GM18909 (cell line): ENCODE results near the gene ST3GAL3.

Experiments
- ATAC-seq: cut with Tn5 transposase; IDR thresholded peaks from one replicate; pipeline ENCODE4 v1.9.1; 2021; ENCODE audit warnings: mild to moderate bottlenecking; ENCODE audit not compliant: unreplicated experiment, poor library complexity

ST3GAL3 gene

GRCh38 chr1:43871181-43871910, 164.0 kb downstream of the ST3GAL3 start:
- ATAC-seq: no peak

DNA sequence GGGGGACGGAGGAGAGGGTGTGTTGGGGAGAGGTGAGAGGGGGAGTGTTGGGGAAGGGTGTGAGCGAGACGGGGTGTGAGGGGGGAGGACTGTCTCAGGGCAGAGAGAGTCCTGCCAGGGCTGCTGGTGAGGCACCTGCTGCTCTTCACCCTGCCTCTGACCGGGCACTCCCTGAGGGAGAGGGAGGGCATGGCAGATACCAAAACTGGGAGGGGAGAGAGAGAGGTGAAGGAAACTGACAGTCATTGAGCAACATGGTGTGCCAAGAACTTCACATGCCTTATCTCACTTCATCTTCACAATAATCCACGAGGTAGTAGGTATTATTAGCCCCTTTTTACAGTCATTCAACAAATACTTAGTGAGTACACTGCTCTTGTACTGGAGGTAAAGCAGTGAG, 164.9 kb downstream of the ST3GAL3 start:
- ATAC-seq: no peak

- ATAC-seq: no peak
These were observed 166.5 kb downstream of the ST3GAL3 start for GRCh38 chr1:43873851-43874250.

- no peak for ATAC-seq
These were observed 167.4 kb downstream of the ST3GAL3 start for GRCh38 chr1:43874716-43875115.

DNA sequence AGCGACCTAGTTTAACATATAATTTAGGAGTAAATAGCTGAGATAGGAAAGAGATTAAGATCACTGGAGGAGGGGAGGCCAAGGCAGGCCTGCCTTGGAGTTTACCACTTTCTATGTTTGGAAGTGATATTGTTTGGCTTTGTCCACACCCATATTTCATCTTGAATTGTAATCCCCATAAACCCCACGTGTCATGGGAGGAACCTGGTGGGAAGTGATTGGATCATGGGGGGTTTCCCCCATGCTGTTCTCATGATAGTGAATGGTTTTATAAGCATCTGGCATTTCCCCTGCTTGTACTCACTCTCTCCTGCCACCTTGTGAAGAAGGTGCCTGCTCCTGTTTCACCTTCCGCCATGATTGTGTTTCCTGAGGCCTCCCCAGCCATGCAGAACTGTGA, 168.0 kb downstream of the ST3GAL3 start:
- no peak for ATAC-seq

GRCh38 chr1:43877101-43877500, 169.8 kb downstream of the ST3GAL3 start:
- ATAC-seq: no peak

- ATAC-seq: no peak
These were observed 171.1 kb downstream of the ST3GAL3 start for GRCh38 chr1:43878440-43878839.

DNA sequence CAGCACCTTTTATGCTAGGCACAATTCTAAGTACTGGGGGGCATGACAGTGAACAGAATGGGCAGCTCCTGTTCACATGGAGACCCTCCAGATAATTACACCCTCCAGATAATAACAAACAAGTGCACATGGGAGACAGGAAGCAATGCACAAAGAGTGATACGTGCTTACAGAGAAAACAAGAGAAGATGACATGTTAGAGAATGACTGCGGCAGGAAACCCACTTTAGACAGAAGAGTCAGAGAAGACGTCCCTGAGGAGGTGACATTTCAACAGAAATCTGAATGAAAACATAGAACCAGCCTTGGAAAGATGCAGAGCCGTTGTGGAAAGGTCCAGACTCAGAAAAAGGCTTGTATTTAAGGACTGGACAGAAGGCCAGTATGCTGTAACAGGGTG, 171.5 kb downstream of the ST3GAL3 start:
- no peak for ATAC-seq

- no peak for ATAC-seq
These were observed 172.1 kb downstream of the ST3GAL3 start for GRCh38 chr1:43879414-43879813.

DNA sequence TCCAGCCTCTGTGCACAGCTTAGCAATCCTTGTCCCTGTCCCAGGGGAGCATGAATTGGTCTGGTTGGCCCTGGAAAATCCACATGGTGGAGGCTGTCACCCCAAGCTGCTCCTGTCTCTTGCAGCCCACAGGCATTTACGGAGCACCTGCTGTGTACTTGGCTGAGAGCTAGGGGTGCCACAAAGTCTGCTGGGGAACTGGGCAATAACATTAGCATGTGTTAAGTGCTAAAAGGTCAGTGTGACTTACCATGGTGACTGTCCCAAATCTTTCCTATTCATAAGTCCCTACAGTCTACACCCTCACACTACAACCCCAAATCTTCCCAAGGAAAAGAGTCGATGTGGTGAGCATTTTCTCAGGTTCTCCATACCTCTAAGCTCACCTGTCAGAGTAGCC, 172.7 kb downstream of the ST3GAL3 start:
- no peak for ATAC-seq

- ATAC-seq: no peak
These were observed 173.3 kb downstream of the ST3GAL3 start for GRCh38 chr1:43880604-43881003.

- ATAC-seq: no peak
These were observed 174.1 kb downstream of the ST3GAL3 start for GRCh38 chr1:43881415-43881814.

DNA sequence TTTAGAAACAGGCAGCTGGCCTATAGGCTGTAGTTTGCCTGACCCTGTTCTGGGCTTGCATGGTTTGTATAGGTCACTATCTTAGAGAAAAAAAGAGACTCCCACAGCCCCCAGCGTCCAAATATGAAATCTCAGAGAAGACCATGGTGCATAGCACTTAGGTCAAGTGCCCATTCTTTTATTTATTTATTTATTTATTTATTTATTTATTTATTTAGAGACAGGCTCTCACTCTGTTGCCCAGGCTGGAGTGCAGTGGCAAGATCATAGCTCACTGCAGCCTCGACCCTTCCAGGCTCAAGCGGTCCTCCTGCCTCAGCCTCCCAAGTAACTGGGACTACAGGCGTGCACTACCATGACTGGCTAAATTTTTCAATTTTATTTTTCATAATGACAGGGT, 175.4 kb downstream of the ST3GAL3 start:
- ATAC-seq: no peak

DNA sequence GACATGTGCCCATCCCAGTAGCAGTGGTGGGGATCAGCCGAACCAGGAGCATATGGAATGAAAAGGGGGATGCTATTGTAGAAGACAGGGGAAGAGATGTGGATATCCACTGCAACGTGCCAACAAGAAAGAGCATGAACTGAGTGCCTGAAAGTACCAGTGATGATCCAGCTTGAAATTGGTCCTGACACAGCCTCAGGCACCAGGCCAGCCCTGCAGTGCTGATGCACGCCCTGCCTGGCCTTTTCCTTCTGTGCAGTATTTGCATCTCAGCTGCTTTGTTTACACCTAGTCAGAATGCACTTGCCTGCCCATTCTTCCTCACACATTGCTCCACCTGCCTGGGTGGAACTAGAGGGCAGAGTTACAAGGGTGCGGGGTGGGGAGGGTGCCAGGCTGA, 176.0 kb downstream of the ST3GAL3 start:
- no peak for ATAC-seq

DNA sequence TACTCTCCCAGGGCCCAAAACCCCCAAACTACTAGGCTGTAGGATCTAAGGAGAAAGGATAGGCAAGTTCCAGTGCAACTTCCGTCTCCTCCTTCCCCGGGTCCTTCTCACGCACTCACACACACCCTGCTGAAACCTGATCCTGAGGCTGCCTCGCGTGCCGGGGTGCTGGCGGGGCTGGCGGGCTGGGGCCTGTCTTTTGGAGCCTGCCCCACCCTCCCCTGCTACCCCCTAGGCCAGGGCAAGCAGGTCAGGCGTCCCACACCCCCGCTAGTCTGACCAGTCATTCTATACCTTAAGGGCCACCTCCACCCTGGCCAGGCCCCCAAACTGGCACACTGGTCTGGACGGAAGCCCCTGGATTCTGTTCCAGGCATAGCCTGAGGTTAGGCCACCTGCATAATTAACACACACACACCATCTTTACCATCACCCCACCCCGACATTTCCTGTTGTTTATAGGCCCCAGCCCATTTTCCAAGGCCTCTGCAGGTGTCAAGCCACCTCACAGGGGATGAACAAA, 178.0 kb downstream of the ST3GAL3 start:
- ATAC-seq: no peak

DNA sequence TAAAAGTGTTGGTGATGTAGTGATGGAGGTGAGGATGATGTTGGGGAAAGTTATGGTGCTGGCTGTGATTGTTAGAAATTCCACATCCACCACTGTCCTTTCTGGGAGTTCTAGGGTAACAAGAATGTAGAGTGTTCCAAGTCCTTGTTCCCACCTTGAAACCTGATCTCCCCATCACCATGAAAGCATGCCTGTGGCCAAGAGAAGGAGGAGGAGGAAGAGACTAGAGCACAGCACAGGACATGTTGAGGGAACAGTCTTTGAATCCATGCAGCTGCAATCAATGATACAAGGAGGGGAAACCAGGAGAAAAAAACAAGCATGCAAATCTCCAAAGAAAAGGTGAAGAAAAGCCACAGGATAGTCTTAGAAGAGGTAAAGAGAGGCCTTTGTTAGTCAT, 180.4 kb downstream of the ST3GAL3 start:
- ATAC-seq: no peak

DNA sequence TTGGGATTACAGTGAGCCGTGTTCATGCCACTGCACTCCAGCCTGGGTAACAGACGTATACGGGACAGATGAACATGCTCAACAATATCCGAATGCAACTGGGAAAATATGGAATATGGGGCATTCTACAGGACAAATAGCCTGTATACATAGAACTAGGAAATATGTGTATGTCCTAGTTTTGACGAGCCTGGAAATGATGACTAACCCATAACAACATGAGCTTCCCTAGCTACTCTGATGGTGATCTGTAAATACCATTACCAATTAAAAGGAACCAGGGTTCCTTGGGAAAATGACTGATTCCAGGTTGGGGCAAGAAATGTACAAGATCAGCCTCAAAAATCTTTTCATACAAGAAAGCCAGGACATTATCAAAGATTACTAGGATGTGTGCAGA, 183.5 kb downstream of the ST3GAL3 start:
- no peak for ATAC-seq

GRCh38 chr1:43893006-43893405, 185.7 kb downstream of the ST3GAL3 start:
- ATAC-seq: no peak

- ATAC-seq: no peak
These were observed 191.6 kb downstream of the ST3GAL3 start for GRCh38 chr1:43898981-43899380.

- no peak for ATAC-seq
These were observed 193.1 kb downstream of the ST3GAL3 start for GRCh38 chr1:43900386-43900785.

DNA sequence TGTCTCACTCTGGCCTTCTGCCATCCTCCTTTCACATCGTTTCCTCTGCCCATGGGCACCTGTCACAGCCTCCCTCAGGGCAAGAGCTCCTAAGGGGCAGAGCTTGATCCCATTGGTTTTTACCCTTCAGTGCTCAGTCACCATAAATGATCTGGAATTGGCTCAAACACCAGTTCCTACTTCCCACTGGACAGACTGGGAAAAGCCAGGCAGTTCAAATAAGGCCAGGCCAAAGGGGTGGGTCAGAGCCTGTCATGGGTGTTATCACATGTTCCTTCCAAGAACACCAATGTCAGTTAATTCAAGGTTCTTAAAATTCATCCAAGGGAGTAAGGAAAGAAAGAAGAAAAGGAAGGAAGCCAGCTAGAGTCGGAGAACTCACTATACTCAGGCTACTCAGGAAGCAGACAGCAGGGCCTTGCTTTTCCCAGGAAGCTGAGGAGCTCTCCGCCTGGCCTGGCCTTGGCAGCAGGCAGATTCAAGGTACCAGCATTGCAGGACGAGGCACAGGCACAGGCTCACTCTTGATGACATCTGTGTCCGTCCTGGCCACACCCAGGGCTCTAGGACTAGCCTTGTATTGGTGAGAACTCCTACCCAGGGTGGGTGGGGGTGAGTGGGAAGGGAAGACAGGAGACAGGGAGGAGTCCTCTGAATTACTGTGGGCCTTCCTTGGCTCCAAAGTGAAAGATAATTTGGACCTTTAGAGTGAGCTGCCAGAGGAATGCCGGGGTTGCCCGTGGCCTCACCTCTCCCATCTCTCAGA, 194.0 kb downstream of the ST3GAL3 start:
- ATAC-seq: no peak
